ENCODE results near the gene TIMELESS. TPM values are rescaled to one million over a fixed set of nuclear protein-coding genes. Genes with fewer than 3 reads are reported as not detected.
A peak's percentile ranks its signal among the peaks of the same experiment; 100 is the strongest.

Gene TIMELESS
- total RNA-seq, 4 donors from 2014 or later: 4.6 to 7.6 (median 6.7) TPM

GRCh38 chr12:56474389-56474788 lies 25.2 kb upstream of the TIMELESS start:
- TF ChIP-seq POLR2A (IDR thresholded peaks at IDR 0.05): no peak
- TF ChIP-seq, protein P1, sequence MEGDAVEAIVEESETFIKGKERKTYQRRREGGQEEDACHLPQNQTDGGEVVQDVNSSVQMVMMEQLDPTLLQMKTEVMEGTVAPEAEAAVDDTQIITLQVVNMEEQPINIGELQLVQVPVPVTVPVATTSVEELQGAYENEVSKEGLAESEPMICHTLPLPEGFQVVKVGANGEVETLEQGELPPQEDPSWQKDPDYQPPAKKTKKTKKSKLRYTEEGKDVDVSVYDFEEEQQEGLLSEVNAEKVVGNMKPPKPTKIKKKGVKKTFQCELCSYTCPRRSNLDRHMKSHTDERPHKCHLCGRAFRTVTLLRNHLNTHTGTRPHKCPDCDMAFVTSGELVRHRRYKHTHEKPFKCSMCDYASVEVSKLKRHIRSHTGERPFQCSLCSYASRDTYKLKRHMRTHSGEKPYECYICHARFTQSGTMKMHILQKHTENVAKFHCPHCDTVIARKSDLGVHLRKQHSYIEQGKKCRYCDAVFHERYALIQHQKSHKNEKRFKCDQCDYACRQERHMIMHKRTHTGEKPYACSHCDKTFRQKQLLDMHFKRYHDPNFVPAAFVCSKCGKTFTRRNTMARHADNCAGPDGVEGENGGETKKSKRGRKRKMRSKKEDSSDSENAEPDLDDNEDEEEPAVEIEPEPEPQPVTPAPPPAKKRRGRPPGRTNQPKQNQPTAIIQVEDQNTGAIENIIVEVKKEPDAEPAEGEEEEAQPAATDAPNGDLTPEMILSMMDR (IDR thresholded peaks at IDR 0.05): no peak

DNA sequence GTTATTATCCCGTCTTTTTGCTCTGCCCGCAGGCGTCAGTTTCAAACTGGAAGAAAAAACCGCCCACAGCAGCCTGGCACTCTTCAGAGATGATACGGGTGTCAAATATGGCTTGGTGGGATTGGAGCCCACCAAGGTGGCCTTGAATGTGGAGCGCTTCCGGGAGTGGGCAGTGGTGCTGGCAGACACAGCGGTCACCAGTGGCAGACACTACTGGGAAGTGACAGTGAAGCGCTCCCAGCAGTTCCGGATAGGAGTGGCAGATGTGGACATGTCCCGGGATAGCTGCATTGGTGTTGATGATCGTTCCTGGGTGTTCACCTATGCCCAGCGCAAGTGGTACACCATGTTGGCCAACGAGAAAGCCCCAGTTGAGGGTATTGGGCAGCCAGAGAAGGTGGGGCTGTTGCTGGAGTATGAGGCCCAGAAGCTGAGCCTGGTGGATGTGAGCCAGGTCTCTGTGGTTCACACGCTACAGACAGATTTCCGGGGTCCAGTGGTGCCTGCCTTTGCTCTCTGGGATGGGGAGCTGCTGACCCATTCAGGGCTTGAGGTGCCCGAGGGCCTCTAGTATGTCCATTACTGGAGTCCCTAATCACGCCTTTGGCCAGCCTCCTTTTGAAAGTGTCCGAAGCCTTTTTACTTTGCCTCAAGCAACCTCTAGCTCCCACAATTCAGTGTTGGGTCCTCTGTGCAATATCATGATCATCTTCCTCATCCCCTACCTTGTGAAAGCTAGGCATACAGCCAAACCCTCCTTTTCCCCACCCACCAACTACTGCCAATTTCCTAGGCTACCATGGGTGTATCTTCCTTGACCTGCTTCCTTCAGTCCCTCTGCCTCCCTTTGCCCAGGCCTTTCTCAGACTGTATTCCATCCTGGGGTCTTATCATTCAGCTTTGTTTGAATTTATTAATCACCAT lies 20.0 kb upstream of the TIMELESS start:
- H3K27me3 ChIP-seq: no peaks in the 10 kb centered on the region
- DNase-seq: peak in 1 of 2 donors; percentile 23
- 43 to 51% methylated on average over 11 to 19 of the region's 19 CpGs for WGBS, 2 donors
- peak overlapping the region; percentile 67 to 96 (median 76) for H3K4me3 ChIP-seq (replicated peaks in 1 of 3)
- TF ChIP-seq, protein P1 (IDR thresholded peaks at IDR 0.05): no peak
- no peak for TF ChIP-seq POLR2A (IDR thresholded peaks at IDR 0.05)
- intact Hi-C loops (cut with DNase I): loop anchor here (10.0 kb wide), 4 partner anchors 134 to 344 kb away; partner anchors contain the start of genes ESYT1, IL23A and PAN2
- peaks cover 8 to 16% of the 10 kb centered on the region in 2 donors for H3K4me1 ChIP-seq
- no peaks in the 10 kb centered on the region for H3K9me3 ChIP-seq
- H3K27ac ChIP-seq: peak overlapping the region; percentile 82 to 96 (median 90)
- no peaks in the 10 kb centered on the region for H3K36me3 ChIP-seq

More at GRCh38 chr12:56474389-56474788, 25.2 kb upstream of the TIMELESS start:
- WGBS, 2 donors: 96 to 100% methylated on average over 8 to 9 of the region's 9 CpGs
- no peak for DNase-seq
- intact Hi-C loops (cut with DNase I): no loop called here
- Histone ChIP-seq H3K36me3 (no peaks in the 10 kb centered on the region), H3K27ac (no peak overlapping the region), H3K27me3 (no peaks in the 10 kb centered on the region), H3K4me3 (replicated peaks in 1 of 3) (no peak overlapping the region), H3K9me3 (no peaks in the 10 kb centered on the region), H3K4me1 (peaks cover under 1 to 4% of the 10 kb centered on the region in 2 donors)

DNA sequence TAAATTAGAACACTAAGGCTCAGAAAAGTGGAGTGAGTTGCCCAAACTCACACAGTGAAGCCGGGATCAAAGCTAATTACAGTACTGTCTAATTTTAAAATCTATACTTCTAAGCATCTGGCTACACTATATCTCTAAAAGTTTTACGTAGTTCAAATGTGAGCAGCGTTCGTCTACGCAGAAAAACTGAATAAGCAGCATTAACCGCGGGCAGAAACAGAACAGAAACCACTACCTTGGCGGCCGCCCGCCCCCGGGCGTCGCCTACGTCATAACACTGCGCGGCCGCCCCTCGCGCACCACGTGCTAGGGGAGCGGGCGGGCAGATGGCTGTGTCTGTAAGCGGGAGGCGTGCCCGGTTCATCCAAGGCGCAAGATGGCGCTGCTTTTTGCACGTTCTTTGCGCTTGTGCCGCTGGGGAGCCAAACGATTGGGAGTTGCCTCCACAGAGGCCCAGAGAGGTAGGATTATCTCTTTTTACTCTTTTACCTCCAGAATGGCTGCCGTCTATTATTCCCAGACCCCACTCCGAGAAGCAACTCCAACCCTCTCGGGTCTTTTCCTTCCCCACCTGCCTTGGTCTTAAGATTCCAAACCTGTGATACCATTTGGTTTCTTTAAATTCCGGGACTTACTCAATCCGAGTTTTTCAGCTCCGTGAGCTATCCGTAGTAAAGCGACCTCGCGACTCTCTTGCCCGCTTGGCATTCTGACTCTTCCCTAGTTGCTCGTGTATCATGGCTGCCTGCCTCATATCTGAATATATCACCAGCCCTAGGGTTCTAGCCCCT lies 19.2 kb upstream of the TIMELESS start, which contains the start of gene SPRYD4:
Gene SPRYD4, plus strand, starts transcription at position 363 of the 791 bp plus-strand sequence. Its CDS starts 14 bp downstream, at position 377.
- 0 to 1% methylated on average over 38 to 43 of the region's 43 CpGs for WGBS, 2 donors

GRCh38 chr12:56462565-56462964 lies 13.3 kb upstream of the TIMELESS start:
- TF ChIP-seq, protein P1 (IDR thresholded peaks at IDR 0.05): no peak
- no peak for TF ChIP-seq POLR2A (IDR thresholded peaks at IDR 0.05)
- Histone ChIP-seq H3K4me3 (replicated peaks in 1 of 3) (no peak overlapping the region), H3K9me3 (no peaks in the 10 kb centered on the region), H3K27me3 (no peaks in the 10 kb centered on the region), H3K27ac (no peak overlapping the region), H3K4me1 (peaks cover 0 to 6% of the 10 kb centered on the region in 2 donors), H3K36me3 (no peaks in the 10 kb centered on the region)
- intact Hi-C loops (cut with DNase I): loop anchor here (10.0 kb wide), 4 partner anchors 128 to 338 kb away; partner anchors contain the start of genes ESYT1, IL23A and PAN2
- DNase-seq: no peak

More for the DNA sequence above, 19.2 kb upstream of the TIMELESS start, which contains the start of gene SPRYD4:
- H3K27ac ChIP-seq: peak within 1 kb of the TSS; percentile 82 to 96 (median 90)
- H3K4me3 ChIP-seq (replicated peaks in 1 of 3): peak within 1 kb of the TSS; percentile 67 to 96 (median 76)
- DNase-seq: peak; percentile 92 to 93
- TF ChIP-seq, protein P1 (IDR thresholded peaks at IDR 0.05): peak in 3 of 6 experiments; percentile 12 to 36 (median 23)
- TF ChIP-seq POLR2A (IDR thresholded peaks at IDR 0.05): peak; percentile 28 to 90
- intact Hi-C loops (cut with DNase I): loop anchor here (10.0 kb wide), 4 partner anchors 134 to 344 kb away; partner anchors contain the start of genes ESYT1, IL23A and PAN2
- H3K27me3 ChIP-seq: no peaks in the 10 kb centered on the region
- H3K36me3 ChIP-seq: no peaks in the 10 kb centered on the region
- H3K4me1 ChIP-seq: peaks cover 8 to 19% of the 10 kb centered on the region in 2 donors
- H3K9me3 ChIP-seq: no peaks in the 10 kb centered on the region

Measured in thyroid gland (tissue), 4 donors.